Measurements from ENCODE around the gene EDC3. TPM values are rescaled to one million over a fixed set of nuclear protein-coding genes. Genes with fewer than 3 reads are reported as not detected.

EDC3 gene
- total RNA-seq, 2 donors from 2014 or later, result 8.0 to 8.3 TPM

DNA sequence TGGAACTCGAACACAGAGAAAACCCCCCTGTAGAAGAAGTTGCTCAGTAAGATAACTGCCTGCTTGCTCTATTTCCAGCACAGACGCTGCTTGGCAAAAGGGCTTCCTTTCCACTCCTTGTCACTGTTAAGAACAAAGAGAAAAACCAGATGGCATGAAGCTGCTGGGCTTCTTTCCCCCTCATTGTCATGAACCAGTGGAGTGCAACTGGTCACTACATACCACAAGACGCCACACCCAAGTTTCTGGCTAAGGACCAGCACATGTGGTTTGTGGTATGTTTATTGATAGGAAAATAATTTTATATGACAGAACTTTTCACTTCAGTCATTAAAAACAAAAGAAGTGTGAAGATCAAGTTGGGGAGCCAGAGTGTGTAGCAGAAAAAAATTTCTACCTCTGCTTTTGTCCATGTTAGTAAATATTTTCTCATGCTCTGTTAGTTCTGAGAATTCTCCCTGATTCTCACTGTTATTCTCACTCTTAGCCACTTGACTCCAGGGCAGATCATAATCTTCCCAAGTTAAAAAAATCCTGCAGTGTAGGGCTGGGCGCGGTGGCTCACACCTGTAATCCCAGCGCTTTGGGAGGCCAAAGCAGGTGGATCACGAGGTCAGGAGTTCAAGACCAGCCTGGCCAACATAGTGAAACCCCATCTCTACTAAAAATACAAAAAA lies 42.3 kb downstream of the EDC3 start:
- TF ChIP-seq, protein P1, sequence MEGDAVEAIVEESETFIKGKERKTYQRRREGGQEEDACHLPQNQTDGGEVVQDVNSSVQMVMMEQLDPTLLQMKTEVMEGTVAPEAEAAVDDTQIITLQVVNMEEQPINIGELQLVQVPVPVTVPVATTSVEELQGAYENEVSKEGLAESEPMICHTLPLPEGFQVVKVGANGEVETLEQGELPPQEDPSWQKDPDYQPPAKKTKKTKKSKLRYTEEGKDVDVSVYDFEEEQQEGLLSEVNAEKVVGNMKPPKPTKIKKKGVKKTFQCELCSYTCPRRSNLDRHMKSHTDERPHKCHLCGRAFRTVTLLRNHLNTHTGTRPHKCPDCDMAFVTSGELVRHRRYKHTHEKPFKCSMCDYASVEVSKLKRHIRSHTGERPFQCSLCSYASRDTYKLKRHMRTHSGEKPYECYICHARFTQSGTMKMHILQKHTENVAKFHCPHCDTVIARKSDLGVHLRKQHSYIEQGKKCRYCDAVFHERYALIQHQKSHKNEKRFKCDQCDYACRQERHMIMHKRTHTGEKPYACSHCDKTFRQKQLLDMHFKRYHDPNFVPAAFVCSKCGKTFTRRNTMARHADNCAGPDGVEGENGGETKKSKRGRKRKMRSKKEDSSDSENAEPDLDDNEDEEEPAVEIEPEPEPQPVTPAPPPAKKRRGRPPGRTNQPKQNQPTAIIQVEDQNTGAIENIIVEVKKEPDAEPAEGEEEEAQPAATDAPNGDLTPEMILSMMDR (IDR thresholded peaks at IDR 0.05), result no peak

DNA sequence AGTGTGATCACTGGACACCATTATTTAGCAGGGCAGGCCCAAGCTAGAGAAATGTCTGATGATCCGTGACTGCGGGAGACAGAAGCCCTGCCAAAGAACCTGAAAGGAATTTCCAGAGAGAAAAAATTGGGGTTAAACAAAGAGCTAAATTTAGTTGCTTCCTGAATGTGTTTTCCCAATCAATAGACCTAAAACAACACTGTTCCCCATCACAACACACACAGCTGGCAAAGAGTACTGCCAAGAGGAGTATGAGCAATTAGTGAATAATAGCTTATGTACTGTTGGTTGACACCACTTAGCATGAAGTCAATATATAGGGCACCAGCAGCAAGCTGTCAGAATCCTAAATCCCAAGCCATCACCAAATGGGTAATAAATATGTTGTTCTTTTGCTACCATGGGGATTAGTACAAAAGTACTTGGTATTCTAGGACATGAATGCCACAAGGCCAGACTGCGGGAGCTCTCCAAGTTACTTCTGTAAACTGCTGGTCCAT lies 44.5 kb downstream of the EDC3 start:
- Histone ChIP-seq H3K36me3 (peaks cover 5% of the 10 kb centered on the region), H3K4me1 (peaks cover 0 to 37% of the 10 kb centered on the region in 2 donors), H3K4me3 (no peak overlapping the region), H3K27ac (no peak overlapping the region), H3K27me3 (no peaks in the 10 kb centered on the region), H3K9me3 (no peaks in the 10 kb centered on the region)
- peak; percentile 47 for DNase-seq (ENCODE audit: low spot score)
- TF ChIP-seq, protein P1 (IDR thresholded peaks at IDR 0.05), result no peak

More for the DNA sequence above, 42.3 kb downstream of the EDC3 start:
- Histone ChIP-seq H3K27ac (peak overlapping the region in 1 of 2 donors; percentile 22), H3K4me3 (no peak overlapping the region), H3K4me1 (peaks cover 0 to 37% of the 10 kb centered on the region in 2 donors), H3K9me3 (no peaks in the 10 kb centered on the region), H3K36me3 (peaks cover 5% of the 10 kb centered on the region), H3K27me3 (no peaks in the 10 kb centered on the region)
- DNase-seq (ENCODE audit: low spot score), result no peak

DNA sequence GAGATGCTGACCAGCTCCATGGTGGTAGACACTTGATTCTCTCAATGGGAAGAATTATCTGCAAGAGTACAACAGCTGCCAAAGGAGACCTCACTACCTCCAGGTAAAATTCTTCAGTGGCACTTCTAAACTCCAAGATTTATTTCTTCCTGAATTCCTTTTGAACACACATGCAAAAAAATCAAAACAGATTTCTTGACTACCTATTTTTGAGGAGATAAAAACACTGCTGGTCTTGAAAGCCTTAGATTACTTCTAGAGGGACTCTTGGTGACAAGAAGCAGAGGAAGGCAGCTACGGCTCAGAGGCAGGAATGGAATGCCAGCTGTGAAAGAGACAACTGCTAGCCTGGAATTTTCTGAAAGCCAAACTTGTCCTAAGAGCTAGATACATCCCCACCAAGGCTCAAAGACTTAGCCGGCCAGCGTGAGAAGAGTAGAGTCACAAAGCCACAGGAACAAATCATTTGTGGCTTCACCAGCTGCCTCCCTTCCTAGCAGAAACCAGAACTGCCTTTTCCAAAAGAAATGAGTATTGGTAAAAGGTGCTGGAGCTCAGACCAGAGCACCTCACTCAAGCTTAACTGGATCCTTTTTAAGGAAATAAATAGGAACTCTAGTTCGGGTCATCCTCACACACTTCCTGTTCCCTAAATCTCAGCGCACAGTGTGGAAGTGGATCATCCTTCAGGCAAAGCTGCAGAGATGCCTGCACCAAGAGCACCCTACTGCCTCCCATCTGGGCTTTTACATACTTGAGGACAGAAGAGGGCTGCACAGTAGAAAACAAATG lies 47.6 kb downstream of the EDC3 start:
- no peak for DNase-seq (ENCODE audit: low spot score)
- Histone ChIP-seq H3K27me3 (no peaks in the 10 kb centered on the region), H3K27ac (no peak overlapping the region), H3K36me3 (no peaks in the 10 kb centered on the region), H3K9me3 (no peaks in the 10 kb centered on the region), H3K4me1 (peaks cover 0 to 30% of the 10 kb centered on the region in 2 donors), H3K4me3 (no peak overlapping the region)
- TF ChIP-seq, protein P1 (IDR thresholded peaks at IDR 0.05), result no peak

DNA sequence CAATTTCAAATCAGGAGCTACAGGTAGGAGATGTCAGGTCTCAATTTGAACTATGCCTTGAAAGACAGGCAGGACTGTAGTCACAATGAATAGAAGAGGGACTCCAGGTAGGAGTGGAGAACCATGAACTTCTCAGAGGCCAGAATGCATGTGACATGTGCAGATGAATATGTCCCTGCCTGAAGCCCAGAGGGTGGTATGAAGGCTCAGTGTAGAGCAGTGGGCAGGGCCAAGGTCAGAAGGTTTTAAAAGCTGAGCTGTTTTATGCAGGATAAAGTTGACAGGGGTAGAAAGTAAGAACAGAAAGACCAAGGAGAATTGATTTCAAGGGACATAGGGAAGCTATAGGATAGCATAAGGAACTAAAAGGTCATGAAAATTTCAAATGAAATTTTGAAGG lies 49.3 kb downstream of the EDC3 start:
- Histone ChIP-seq H3K36me3 (no peaks in the 10 kb centered on the region), H3K4me3 (no peak overlapping the region), H3K27ac (no peak overlapping the region), H3K9me3 (no peaks in the 10 kb centered on the region), H3K27me3 (no peaks in the 10 kb centered on the region), H3K4me1 (peaks cover 0 to 38% of the 10 kb centered on the region in 2 donors)
- DNase-seq (ENCODE audit: low spot score), result no peak
- TF ChIP-seq, protein P1 (IDR thresholded peaks at IDR 0.05), result no peak

DNA sequence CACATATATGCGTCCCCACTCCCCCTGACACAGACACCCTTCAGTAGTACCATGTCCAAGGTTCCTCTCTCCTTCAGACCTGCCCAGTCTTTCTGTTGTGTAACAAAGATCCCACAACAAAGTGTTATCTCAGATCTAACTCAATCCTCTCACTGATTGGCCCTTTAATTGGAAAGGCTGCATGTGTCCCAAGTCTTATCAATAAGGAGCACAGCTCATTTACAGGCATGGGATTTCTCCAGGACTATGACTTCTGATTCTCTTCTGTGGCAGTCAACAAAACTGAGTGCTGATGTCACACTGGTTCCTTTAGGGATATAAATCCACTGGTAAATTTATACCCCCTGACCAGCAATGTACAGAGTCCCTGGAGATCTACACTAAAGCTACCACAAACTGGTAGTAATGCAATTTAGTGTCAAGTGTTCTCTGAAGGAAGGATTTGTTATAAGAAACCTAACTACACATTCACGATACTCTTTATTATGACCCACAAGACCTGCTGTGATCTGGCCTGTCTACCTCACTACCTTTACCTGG lies 52.1 kb downstream of the EDC3 start:
- H3K27ac ChIP-seq, result peak overlapping the region in 1 of 2 donors; percentile 27
- H3K4me1 ChIP-seq, result peaks cover 0 to 29% of the 10 kb centered on the region in 2 donors
- H3K9me3 ChIP-seq, result no peaks in the 10 kb centered on the region
- no peak overlapping the region for H3K4me3 ChIP-seq
- H3K27me3 ChIP-seq, result no peaks in the 10 kb centered on the region
- H3K36me3 ChIP-seq, result peaks cover 15% of the 10 kb centered on the region
- no peak for DNase-seq (ENCODE audit: low spot score)
- TF ChIP-seq, protein P1 (IDR thresholded peaks at IDR 0.05), result no peak

Data from right atrium auricular region (tissue), 2 donors.